Measurements from ENCODE around the gene MYO15B.

The MYO15B gene

DNA sequence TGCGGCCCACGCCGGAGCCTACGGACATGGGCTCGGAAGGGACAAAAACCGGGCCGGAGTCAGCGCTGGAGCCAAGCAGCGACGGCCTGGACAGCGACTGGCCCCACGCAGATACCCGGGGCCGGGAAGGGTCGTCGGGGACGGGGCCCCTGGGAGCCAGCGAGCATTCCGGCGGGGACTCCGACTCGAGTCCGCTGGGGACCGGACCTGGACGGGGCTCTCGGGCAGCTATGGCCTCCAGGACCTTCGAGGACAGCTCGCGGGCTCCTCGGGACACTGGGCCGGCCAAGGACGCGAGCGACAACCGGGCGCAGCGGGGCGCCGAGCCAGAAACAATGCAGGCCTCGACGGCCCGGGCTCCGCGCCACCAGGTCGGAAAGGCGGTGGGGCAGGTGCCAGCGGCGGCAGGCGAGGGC, 1.0 kb downstream of the MYO15B start:
- TF ChIP-seq TAF1 (IDR thresholded peaks at IDR 0.05; ENCODE audit: borderline replicate concordance, insufficient read depth, low read length), result no peak
- TF ChIP-seq, protein P1, sequence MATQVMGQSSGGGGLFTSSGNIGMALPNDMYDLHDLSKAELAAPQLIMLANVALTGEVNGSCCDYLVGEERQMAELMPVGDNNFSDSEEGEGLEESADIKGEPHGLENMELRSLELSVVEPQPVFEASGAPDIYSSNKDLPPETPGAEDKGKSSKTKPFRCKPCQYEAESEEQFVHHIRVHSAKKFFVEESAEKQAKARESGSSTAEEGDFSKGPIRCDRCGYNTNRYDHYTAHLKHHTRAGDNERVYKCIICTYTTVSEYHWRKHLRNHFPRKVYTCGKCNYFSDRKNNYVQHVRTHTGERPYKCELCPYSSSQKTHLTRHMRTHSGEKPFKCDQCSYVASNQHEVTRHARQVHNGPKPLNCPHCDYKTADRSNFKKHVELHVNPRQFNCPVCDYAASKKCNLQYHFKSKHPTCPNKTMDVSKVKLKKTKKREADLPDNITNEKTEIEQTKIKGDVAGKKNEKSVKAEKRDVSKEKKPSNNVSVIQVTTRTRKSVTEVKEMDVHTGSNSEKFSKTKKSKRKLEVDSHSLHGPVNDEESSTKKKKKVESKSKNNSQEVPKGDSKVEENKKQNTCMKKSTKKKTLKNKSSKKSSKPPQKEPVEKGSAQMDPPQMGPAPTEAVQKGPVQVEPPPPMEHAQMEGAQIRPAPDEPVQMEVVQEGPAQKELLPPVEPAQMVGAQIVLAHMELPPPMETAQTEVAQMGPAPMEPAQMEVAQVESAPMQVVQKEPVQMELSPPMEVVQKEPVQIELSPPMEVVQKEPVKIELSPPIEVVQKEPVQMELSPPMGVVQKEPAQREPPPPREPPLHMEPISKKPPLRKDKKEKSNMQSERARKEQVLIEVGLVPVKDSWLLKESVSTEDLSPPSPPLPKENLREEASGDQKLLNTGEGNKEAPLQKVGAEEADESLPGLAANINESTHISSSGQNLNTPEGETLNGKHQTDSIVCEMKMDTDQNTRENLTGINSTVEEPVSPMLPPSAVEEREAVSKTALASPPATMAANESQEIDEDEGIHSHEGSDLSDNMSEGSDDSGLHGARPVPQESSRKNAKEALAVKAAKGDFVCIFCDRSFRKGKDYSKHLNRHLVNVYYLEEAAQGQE (IDR thresholded peaks at IDR 0.05; ENCODE audit: insufficient read depth in 1 of 2, low read depth in 2 of 2, low read length in 2 of 2), result no peak
- TF ChIP-seq POLR2AphosphoS5 (IDR thresholded peaks at IDR 0.05; ENCODE audit: low read depth, low read length), result no peak
- TF ChIP-seq FOXP2 (optimal IDR thresholded peaks at IDR 0.05; ENCODE audit: borderline replicate concordance, extremely low read depth, extremely low read length, insufficient read depth), result no peak
- no peak for TF ChIP-seq SIN3A (IDR thresholded peaks at IDR 0.05; ENCODE audit: borderline replicate concordance, insufficient read depth, low read length)

DNA sequence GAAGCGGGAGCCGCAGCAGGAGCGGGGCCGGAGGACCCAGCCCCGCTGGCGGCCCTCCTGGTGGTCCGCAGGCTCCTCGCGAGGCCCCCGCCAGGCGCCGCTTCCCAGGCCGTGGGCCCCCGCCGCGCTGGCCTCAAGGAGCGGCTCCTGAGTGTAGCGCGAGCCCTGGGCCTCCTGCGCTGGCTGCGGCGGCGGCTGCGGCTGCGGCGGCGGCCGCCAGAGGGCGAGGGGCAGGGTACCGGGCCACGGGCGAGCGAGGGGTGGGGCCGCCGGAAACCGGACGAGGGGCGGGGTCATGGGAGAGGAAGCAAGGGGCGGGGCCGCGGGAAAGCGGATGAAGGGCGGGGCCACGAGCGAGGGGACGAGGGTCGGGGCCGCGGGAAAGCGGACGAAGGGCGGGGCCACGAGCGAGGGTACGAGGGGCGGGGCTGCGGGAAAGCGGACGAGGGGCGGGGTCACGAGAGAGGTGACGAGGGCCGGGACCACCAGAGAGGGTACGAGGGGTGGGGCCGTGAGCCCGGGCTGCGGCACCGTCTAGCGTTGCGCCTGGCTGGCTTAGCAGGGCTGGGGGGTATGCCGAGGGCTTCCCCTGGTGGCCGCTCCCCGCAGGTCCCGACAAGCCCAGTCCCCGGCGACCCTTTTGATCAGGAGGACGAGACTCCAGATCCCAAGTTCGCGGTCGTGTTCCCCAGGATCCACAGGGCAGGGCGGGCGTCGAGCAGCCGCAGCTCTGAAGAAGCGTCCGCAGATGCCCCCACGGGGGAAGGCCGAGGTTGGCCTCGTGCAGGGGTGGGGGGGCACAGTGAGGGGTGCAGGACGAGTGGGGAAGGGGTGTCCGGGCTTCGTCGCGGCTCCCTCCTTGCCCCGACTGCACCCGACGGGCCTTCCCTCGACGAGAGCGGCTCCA, 1.7 kb downstream of the MYO15B start:
- no peak for TF ChIP-seq TAF1 (IDR thresholded peaks at IDR 0.05; ENCODE audit: borderline replicate concordance, insufficient read depth, low read length)
- TF ChIP-seq FOXP2 (optimal IDR thresholded peaks at IDR 0.05; ENCODE audit: borderline replicate concordance, extremely low read depth, extremely low read length, insufficient read depth), result no peak
- TF ChIP-seq, protein P1 (IDR thresholded peaks at IDR 0.05; ENCODE audit: insufficient read depth in 1 of 2, low read depth in 2 of 2, low read length in 2 of 2), result no peak
- TF ChIP-seq SIN3A (IDR thresholded peaks at IDR 0.05; ENCODE audit: borderline replicate concordance, insufficient read depth, low read length), result no peak
- TF ChIP-seq POLR2AphosphoS5 (IDR thresholded peaks at IDR 0.05; ENCODE audit: low read depth, low read length), result no peak

DNA sequence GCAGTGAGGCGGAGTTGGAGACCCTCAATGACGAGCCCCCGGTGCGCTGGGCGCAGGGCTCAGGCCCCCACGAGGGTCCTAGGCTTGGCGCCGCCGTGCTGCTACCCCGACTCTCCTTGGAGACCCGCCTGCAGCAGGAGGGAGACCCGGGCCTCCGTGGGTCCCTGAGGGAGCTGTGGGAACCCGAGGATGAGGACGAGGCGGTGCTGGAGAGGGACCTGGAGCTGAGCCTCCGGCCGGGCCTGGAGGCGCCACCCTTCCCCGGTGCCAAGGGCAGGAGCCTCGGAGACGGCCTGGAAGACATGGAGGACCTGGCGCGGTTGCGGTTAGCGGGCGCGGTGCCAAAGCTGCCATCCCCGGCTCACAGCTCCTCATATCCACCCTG, 2.3 kb downstream of the MYO15B start:
- no peak for TF ChIP-seq FOXP2 (optimal IDR thresholded peaks at IDR 0.05; ENCODE audit: borderline replicate concordance, extremely low read depth, extremely low read length, insufficient read depth)
- TF ChIP-seq POLR2AphosphoS5 (IDR thresholded peaks at IDR 0.05; ENCODE audit: low read depth, low read length), result no peak
- no peak for TF ChIP-seq SIN3A (IDR thresholded peaks at IDR 0.05; ENCODE audit: borderline replicate concordance, insufficient read depth, low read length)
- TF ChIP-seq TAF1 (IDR thresholded peaks at IDR 0.05; ENCODE audit: borderline replicate concordance, insufficient read depth, low read length), result no peak
- TF ChIP-seq, protein P1 (IDR thresholded peaks at IDR 0.05; ENCODE audit: insufficient read depth in 1 of 2, low read depth in 2 of 2, low read length in 2 of 2), result no peak

DNA sequence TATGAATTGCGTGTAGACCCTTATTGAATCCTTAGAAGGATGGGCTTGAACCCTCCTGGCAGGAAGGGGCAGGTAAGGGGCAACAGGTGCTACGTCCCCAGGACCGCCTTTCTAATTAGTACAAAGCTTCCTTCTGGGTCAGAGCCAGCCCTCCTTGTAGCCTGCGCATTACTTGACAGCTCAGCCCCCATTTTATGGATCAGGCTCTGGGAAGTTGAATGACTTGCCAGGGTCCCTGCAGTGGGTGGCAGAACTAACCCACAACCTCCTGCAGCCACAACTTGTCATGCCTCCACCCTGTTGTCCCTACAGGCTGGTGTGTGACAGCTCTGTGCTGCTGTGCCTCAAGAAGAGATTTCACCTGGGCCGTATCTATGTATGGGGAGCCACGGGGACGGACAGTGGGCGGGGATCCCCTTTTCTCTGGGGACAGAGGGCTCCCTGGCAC, 2.7 kb downstream of the MYO15B start:
- TF ChIP-seq POLR2AphosphoS5 (IDR thresholded peaks at IDR 0.05; ENCODE audit: low read depth, low read length) (no peak), FOXP2 (optimal IDR thresholded peaks at IDR 0.05; ENCODE audit: borderline replicate concordance, extremely low read depth, extremely low read length, insufficient read depth) (no peak)
- TF ChIP-seq, protein P1 (IDR thresholded peaks at IDR 0.05; ENCODE audit: insufficient read depth in 1 of 2, low read depth in 2 of 2, low read length in 2 of 2), result no peak

Data from PFSK-1 (cell line).